ENCODE measurements around the gene CPNE5.

CPNE5 gene

DNA sequence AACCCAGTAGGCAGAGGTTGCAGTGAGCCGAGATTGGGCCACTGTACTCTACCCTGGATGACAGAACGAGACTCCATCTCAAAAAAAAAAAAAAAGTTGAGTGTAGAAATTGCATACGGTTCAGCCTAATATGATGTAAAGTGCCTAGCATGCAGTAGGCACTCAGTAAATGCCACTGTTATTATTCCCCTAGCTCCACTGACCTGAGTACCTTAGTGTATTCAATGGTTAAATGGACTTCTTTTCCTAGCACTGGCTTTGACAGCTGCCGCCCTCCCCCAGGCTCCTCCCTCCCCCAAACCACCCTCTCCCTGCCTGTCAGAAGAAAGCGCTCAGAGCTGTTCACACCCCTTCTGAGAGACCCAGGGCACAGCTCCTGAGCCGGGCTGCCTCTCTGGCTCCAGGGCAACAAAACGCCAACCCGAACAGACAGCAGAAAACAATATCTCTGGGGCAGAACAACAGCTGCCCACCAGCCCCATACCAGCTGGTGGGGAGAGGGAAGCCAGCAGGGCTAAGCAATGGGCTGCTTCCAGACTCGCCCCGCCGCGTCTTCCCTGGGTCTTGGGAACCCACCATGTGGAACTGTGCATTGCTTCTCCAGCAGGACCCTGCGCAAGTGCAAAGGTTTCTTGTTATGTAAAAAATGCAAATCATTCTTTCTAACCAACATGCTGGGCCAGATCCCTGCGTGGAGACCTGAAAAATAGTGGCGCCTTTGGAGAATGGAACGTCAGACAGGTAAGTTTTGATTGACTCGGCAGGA is 4.5 kb downstream of the CPNE5 start:
- DNase-seq (ENCODE audit: low spot score) = no peak

DNA sequence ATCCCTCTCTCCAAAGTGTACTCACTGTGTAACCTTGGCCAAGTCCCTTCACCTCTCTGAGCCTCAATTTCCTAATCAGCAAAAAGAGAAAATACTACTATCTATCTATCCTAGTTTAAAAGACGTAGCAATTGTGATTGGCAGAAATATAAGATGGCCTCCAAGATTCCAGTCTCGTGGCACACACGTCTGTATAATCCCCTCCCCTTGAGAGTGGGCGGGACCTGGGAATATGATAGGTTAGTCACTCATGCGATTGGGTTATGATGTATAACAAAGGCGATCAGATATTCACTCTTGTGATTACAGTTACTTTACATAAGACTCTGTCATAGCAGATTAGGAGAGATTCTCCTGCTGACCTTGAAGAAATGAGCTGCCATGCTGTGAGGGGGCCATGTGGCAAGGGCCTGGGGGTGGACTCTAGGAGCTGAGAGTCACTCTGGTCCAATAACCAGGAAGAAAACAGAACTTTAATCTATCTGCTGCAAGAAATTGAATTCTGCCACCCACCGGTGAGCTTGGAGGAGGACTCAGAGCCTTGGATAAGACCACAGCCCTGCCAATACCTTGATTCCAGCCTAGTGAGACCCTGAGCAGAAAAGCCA is 6.0 kb downstream of the CPNE5 start:
- no peak for DNase-seq (ENCODE audit: low spot score)

DNA sequence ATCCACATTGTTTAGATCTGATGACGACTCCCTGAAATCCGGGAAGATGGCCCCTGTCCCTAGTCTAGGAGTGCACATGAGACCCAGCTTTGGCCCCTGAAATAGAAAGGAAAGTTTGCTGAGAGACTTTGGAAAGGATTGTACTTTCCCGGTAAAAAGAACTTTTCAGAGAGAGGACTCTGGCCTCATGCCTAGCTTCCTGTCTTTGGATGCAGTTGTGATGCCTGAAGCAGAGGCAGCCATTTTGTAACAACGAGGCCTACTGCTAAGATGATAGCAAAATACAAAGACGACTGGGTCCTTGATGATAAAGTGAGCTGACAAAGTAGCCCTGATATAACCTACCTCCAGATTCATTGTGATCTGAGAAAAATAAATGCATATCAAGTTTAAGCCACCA is 6.9 kb downstream of the CPNE5 start:
- no peak for DNase-seq (ENCODE audit: low spot score)

DNA sequence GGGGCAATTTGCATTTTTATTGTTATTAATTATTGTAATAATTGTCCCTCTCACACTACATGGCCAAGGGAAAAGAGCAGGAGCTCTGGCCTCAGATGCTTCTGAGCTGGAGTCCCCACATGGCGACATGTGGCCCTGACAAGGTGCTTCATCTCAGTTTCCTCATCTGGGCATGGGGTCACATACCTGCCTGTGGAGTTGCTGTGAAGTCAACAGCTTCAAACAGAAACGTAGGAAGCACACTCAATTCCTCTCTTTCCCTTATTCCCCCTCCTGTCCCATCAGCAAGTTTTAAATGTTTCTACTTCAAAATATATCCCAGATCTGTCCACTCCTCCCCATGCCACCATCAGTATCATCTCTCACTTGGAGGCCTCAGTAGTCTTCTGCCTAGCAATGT is 8.7 kb downstream of the CPNE5 start:
- DNase-seq (ENCODE audit: low spot score) = no peak

DNA sequence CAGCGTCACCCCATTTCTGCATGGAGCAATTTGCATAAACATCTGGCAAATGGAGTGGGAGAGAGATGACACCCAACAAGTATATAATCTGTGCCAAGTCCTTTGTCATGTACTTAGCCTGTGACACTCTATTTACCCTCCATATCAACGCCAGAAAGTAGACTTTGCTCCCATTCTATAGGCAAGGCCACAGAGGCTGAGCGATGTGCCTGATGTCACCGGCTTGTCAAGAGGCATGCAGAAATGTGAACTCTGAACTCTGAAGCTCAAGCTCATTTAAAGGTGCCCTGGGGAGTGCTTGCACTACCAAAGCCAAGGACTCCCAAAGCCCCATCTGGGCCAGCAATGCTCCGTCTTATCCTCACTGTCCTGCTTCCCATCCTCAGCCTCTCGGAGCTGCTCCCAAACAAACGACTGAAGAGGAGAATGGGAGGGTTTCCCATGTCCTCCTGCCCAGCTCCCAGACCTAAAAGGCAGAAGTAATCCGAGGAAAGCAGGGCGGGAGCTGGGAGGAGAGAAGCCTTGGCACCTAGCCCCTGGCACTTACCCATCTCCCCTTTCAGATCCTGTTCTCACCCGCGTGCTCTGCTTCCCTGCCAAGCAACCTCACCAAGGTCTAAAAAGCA is 9.2 kb downstream of the CPNE5 start:
- DNase-seq (ENCODE audit: low spot score) = no peak

DNA sequence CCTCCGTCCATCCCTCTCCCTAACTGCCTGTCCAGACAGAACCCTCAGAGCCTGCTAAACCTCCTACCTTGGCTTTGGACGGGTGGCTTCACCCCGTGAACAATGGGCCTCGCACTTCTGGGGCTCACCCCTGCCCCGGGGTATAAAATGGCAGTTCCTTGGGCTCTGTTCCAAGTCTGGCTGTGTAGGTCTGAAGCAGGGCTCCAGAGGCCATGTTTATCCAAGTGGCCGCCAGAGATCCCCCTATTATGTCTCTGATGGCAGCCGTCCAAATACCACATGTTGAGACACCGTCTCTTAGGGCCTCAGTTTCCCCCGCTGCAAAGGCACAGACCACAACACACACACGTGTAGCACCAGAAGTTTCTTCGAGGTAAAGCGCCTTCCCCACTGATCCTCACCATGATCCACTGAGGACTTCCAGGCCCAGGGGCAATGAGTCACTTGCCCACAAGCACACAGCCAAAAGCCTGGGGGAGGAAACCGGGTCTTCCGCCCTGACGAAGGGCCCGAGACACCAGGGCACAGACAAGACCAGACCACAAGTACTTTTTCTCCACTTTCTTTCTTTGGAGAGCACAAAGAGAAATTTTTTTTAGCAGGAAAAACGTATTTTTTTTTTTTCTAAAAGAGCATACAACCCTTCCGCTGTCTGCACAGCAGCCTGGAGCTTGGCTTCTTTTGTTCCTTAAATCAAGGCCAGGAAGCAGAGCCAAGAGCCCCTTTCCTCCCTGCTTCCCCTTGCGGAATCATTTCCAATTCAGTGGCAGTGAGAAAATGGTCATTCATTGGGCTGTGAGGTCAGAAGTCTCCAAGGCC is 11.8 kb downstream of the CPNE5 start:
- peak; percentile 47 for DNase-seq (ENCODE audit: low spot score)

DNA sequence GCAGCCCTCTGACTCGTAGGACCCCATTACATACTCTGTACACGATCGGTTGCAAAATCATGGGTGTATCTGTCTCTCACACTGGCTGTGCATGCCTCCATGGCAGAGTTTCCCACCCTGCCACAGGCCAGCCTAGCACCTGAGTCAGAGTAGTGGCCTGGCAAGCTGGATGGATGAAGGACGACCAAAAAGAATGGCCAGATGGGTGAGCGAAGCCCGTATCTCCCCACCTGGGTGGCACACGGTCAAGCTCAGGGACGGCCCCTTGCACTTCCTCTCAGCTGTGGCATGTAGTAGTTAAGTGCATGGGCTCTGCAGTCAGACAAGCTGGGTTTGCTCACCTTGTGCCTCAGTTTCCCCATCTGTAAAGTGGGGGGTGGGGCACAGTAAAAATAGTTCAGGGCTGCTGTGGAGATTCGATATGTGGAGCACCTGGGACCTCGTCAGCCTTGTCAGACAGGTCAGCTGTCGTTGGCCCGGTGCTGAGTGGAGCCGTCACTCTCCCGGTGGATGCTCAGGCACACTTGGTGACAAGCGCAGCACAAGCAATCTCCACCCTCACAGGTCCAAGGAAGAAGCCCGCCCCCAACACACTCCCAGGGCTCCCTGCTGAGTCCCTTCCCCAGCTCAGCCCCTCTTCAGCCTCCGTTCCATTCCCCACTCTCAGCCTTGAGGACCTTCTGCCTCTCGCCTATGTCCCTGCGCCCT is 12.6 kb downstream of the CPNE5 start:
- no peak for DNase-seq (ENCODE audit: low spot score)

DNA sequence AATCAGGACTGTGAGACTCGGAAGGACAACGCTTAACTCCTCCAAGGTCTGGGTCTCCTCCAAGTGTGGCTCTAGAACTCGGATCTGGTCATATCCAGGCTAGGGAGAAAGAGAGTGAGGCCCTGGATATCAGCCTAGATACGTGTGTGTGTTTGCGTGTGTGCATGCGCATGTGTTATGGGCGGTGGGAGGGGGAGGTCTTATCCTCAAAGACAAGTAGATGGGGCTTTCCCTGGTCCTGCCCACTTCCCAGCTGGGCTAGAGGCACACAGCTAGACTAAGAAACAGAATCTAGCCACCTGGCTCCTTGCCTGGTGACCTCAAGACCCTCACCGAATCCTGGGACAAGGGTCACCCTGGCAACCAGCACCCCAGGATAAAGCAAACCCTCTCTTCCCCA is 13.2 kb downstream of the CPNE5 start:
- DNase-seq (ENCODE audit: low spot score) = no peak

DNA sequence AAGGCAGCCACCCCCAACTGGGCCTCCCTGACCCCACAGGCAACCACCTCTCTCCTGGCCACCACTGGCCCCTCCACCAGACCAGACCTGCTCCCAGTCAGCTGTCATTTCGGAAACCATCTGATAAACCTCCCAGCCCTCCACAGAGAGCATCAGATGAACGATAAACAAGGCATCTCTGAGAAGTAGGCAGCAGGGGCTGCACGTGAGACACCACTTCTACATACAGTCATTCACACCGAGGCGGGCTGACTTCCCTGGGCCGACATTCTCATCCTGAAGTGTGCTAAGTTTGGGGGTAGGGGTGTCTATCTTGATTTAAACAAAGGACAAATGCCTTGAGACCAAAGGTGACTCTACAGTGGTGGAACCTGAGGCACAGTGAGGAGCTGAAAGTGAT is 13.8 kb downstream of the CPNE5 start:
- DNase-seq (ENCODE audit: low spot score) = no peak

DNA sequence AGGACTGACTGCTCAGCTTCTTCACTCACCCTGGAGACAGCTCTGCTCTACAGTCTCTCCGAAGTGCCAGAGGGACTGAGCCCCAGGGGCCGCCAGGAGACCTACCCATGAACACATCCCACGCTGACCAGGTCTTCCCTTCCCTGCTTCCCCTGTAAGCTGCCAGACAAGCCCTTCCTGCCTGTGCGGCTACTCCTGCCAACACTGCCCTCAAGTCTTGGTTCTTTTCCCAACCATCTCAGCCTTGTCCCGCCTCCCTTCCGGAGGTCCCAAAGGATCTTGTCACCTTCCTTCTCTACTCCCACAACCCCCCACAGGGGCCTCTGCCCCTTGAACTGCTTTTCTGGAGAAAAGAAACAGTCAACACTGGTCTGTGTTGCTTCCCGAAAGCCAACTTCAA is 15.0 kb downstream of the CPNE5 start:
- no peak for DNase-seq (ENCODE audit: low spot score)

DNA sequence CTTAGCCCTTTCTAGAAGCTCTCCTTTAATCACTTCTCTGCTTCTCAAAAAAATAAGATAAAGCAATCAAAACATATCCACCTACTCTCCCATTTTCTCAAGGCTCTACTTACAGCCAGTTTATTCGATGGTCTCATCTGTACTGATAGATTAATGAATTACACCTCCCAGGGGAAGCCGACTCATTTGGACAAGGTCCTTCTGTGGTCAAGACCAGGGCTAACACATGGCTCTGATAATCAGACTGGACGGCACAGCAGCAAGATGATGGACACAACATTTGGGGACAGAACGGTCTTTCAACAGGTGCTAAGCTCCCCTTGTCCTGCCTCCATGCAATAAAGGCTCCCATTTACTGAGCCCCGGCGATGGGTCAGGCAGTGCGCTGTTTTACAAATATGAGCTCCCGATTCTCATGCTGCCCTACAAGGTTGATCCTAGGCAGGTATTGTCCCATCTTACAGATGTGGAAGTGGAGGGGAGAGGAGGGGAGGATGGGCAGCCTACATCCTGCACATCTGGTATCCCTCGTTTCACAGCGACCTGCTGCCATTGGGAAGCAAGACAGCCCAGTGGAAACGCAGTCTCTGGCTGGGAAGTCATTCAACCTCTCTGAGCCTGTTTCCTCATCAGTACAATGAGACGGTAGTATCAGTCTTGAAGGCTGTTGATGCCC is 15.7 kb downstream of the CPNE5 start:
- no peak for DNase-seq (ENCODE audit: low spot score)

DNA sequence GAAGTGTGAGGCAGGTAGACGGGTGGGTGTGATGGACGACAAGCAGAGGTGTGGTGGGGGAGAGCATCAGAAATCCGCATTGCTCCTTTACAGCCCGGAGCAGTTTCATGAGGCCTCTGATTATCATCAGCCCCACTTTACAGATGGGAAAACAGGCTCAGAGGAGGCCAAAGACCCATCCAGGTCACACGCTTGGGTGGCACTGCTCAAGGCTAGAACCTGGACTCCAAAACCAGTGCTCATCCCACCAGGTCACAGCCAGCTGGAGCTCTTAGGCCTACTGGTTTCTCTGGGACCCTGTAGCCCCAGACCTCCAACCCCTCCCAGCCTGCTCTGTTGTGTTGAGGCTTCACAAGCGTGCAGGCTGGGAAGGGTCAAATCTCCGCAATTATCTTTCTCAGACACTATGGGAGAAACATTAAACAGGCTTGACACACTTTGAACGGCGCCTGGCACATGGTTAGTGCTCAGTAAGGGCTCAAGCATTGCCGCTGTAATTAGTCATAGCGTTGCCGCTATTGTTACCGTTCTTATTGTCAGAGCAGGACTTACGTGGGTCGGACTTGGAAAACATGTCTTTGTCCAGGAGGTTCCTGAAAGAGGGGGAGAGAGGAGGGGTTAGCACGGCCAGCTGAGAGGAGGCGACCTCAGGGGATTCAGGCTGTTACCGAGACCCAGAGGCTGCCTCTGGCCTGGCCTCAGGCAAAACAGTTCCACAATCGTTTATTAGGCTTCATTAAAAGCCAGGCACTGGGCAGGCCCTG is 16.6 kb downstream of the CPNE5 start:
- peak; percentile 39 for DNase-seq (ENCODE audit: low spot score)

DNA sequence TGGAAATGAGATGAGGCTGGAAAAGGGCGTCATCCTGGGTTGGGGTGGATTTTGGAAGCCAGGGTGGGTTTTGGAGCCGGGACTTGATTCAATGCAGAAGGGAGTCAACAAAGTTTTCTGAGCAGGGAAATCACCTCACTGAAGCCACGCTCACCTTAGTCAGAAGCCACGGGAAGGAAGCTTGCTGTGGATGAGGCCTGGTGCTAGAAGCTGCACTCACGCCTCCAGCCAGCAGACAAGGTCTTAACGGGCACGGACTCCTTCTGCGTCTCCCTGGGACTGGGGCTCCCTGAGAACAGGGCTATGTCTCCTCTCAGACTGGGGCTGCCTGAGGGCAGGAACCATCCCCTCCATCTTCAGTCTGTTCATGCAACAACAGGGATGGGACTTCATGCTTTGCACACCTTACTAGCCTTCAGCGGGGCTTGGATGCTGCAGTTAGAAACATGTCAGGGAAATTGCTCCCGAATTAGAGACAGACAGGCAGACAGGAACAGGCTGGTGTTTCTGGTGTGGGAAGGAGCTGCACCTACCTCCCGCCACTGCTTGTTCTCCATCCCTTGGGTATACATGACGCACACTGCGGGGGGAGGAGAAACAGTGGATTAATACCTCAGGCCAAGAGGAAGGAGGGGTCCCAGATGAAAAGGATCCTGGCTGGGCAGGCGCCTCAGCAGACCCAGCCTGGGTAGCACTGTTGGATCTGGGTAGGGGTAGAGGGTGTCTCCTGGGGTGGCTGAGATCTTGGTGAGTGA is 17.5 kb downstream of the CPNE5 start:
- no peak for DNase-seq (ENCODE audit: low spot score)

DNA sequence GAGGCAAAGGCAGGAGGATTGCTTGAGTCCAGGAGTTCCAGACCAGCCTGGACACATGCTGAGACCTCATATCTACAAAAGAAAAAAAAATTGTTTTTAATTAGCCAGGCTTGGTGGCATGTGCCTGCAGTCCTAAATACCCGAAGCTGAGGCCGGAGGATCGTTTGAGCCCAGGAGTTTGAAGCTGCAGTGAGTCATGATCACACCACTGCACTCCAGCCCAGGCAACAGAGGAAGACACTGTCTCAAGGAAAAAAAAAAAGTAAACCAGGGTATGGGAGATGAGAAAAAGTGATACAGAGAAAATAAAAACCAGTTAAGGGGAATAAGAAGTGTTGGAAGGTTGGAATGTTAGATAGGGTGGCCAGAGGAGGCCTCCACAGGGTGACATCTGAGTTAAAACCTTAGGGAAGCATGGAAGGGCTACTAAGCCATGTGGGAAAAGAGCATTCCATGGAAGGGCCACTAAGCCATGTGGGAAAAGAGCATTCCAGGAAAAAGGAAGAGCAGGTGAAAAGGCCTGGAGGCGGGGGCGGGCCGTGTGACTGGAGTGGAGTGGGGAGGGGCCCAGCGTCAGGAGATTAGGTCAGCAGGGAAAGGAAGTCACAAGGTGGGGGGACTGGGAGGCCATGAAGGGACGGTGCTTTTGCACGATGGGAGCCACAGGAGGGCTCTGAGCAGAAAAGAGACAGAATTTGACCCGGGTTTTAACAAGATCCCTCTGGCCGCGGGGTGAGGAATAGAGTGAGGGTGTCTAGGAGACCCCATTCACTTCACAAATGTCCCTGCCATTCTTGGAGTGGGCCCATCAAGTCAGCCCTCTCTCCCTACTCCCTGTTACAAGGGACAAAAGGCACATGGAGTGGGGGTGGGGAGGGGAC is 18.3 kb downstream of the CPNE5 start:
- peak; percentile 79 for DNase-seq (ENCODE audit: low spot score)

DNA sequence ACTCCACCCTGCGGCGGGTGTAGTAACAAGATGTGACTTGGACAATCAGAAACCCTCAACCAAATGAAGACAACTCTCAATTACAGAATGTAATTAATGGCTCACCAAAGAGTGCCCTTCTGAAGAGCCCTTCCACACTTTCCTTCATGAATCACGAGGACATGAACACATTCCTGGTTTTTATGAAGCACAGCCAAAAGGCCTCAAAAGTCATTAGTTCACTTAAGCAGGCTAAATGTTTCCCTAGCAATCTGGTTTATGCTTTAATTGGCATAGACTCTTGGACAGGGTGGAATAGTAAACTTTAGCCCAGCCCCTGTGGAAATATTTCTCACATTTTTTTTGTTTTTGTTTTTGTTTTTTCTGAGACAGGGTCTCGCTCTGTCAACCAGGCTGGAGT is 20.5 kb downstream of the CPNE5 start:
- peak; percentile 13 for DNase-seq (ENCODE audit: low spot score)

DNA sequence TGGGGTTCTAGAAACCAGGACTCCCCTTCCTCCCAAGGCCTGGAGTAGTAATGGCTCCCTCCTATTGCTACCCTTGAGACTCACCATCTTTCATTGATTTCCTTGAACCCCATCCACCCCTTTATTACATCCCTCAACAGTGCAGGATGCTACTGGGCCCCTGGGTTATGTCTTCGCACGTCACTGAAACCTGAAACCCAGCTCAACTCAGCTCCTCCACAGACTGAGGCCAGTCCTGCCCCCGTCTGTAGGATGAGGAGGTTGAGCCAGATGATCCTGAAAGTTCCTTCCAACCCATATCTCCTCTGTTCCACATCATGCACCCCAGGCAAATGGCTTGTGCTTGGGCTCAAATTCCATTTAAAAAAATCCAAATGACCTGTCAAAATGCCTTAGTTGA is 21.4 kb downstream of the CPNE5 start:
- no peak for DNase-seq (ENCODE audit: low spot score)

DNA sequence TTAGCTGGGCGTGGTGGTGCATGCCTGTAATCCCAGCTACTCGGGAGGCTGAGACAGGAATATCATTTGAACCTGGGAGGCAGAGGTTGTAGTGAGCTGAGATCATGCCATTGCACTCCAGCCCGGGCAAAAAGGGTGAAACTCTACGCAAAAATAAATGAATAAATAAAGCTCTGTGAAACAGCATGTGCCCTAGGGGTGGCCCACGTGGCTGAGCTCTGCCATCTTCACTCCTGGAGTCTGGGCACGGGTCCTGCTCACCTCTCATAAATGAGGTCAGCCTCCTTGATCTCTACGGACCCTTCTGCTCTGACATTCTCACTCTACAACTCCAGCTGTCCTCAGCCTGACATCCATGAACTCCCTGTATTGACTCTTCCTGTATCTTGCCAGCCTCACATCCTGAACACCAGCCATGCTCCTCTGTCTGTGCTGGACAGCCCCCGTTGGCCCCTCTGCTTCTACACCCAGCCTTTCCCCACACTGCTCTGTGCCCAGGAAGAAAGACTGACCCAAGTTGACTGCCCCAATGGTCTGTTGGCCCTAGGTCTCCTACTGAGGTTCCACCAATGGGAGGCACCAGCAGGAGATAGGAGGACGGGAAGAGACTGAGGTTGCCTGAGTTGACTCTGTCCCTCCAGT is 21.9 kb downstream of the CPNE5 start:
- DNase-seq (ENCODE audit: low spot score) = no peak

DNA sequence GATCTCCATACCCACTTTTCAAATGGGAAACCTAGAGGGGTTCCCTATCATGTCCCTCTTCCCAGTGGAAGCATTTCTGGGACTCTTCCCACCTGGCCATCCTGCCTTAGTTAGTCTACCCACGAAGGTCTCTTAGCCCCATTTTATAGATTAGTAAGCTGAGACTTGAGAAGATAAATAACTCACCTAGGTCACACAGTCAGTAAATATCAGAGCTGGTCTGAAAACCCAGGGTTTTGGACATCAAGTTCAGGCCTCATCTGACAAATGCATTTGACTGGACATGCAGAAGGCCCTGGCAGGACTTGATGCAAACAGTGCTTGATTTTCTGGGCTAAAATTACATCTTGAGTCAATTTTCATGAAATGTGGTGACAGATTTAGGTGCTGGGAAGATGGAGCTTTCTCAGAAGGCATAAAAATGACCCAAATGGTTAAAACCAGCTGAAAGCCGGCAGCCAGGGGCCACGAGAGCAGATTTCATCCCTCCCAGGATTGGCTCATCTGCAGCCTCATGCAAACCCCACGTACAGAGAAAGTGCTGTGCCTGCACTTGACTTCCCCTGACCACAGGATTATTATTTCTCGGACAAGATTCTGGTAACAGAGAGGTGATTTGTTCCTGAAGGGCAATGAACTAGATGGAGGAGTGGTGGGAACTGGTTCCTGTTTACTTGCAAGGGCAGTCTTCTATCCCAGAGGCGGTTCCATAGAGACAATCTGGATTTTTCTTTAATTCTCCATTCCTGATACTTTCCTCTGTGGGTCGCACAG is 23.1 kb downstream of the CPNE5 start:
- no peak for DNase-seq (ENCODE audit: low spot score)
